Lower lobe of right lung (tissue), 2 donors: ENCODE data around the gene NEK1. TPM values are rescaled to one million over a fixed set of nuclear protein-coding genes. Genes with fewer than 3 reads are reported as not detected.
"Not testable (repeated sequence)": the region's sequence is repeated elsewhere in the genome, so short reads cannot be mapped to it uniquely, and the experiment has no call there.

Source experiments
- ATAC-seq, 2 donors: fragments of 200-7000 bp; cut with Tn5 transposase; one replicate each; pipeline ENCODE4 v1.9.1; 2020 to 2022; ENCODE audit warnings: mild to moderate bottlenecking in 2 of 2, moderate library complexity in 2 of 2
- DNase-seq: peaks from one replicate; pipeline ENCODE4 v3.0.0-alpha.2; 2020
- H3K27ac ChIP-seq: fragments of 200-600 bp; one replicate; pipeline ENCODE4 v1.8.0; 2022
- H3K27me3 ChIP-seq: fragments of 200-600 bp; one replicate; pipeline ENCODE4 v1.8.0; 2022; ENCODE audit warnings: low read depth
- H3K36me3 ChIP-seq: fragments of 200-600 bp; one replicate; pipeline ENCODE4 v1.8.0; 2022; ENCODE audit warnings: mild to moderate bottlenecking
- H3K4me1 ChIP-seq: fragments of 200-600 bp; one replicate; pipeline ENCODE4 v1.8.0; 2022
- H3K4me3 ChIP-seq: fragments of 200-600 bp; one replicate; pipeline ENCODE4 v1.8.0; 2022; ENCODE audit warnings: mild to moderate bottlenecking
- H3K9me3 ChIP-seq: fragments of 200-600 bp; one replicate; pipeline ENCODE4 v1.8.0; 2022
- CTCF ChIP-seq: fragments of 200-600 bp; IDR thresholded peaks from one replicate; pipeline ENCODE4 v1.8.0; 2022; ENCODE audit warnings: antibody characterized with exemption, mild to moderate bottlenecking
- intact Hi-C: fragments of 100-400 bp; cut with DNase I; formaldehyde crosslinking; loops from one replicate; pipeline ENCODE4 v1.11.0; 2022
- total RNA-seq: library from RNA; stranded (reverse); fragmentation: NEBNext Ultra II Directional; extraction: Animal tissue kit (Norgen Biotek cat#: 25700); gene quantifications from one replicate; pipeline ENCODE4 v1.2.1, GENCODE V29; 2021
- donor health status: DM: no; HTN: yes; CAD: no; lungs with severe emphysema.

The NEK1 gene
- total RNA-seq, 1 donor from 2014 or later = 12.1 TPM

GRCh38 chr4:169567916-169568315 is 44.5 kb downstream of the NEK1 start:
- Histone ChIP-seq H3K36me3 (no peaks in the 10 kb centered on the region), H3K27me3 (no peaks in the 10 kb centered on the region), H3K9me3 (no peaks in the 10 kb centered on the region), H3K4me3 (no peak overlapping the region), H3K27ac (no peak overlapping the region), H3K4me1 (no peaks in the 10 kb centered on the region)
- ATAC-seq (no peak), DNase-seq (no peak)
- TF ChIP-seq CTCF = no peak
- intact Hi-C loops = no loop called here

DNA sequence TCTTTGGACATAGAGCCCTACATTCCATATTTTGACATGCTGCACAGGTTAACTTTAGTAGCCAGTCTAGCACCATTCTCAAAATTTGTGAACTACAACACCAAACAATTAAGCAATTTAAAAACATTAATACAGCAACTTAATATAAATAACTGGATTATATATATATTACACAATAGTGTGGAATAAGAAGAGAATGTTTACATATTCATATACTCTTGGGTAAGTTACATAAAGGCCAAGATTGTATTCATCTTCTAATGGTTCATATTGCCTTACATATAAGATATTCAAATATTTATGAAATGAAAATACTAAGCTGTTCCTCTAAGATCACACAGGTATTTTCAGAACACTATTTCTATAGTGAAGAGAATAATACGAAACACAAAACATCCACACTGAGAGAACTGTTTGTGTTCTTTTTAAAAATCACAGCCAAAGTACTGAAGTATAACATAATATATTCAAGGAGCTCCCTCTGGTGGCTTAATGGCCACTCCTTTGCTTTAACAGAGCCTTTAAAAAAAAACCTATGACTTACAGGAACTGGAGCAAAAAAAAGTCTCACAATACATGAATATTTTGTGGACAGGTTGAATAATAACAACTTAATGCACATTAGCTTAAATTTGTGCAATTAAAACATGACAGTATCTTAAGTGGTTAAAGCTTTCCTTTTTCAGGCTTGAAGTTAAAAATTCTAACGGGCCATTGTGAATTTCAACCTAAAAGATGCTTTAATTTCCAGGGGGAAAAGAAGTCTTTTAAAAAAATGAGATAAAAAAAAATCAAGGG is 46.2 kb downstream of the NEK1 start:
- no peaks in the 10 kb centered on the region for H3K27me3 ChIP-seq
- H3K27ac ChIP-seq = no peak overlapping the region
- H3K36me3 ChIP-seq = no peaks in the 10 kb centered on the region
- no peak overlapping the region for H3K4me3 ChIP-seq
- no peaks in the 10 kb centered on the region for H3K4me1 ChIP-seq
- ATAC-seq (peak in 1 of 2 donors; percentile 59), DNase-seq (no peak)
- TF ChIP-seq CTCF = peak; percentile 72
- intact Hi-C loops = no loop called here
- no peaks in the 10 kb centered on the region for H3K9me3 ChIP-seq

- intact Hi-C loops = no loop called here
- TF ChIP-seq CTCF = no peak
- no peaks in the 10 kb centered on the region for H3K27me3 ChIP-seq
- no peaks in the 10 kb centered on the region for H3K9me3 ChIP-seq
- no peak for DNase-seq
- ATAC-seq = no peak
- no peaks in the 10 kb centered on the region for H3K36me3 ChIP-seq
- H3K27ac ChIP-seq = peak overlapping the region; percentile 7
- H3K4me3 ChIP-seq = no peak overlapping the region
- no peaks in the 10 kb centered on the region for H3K4me1 ChIP-seq
Measured at GRCh38 chr4:169565606-169566005, 46.8 kb downstream of the NEK1 start.

DNA sequence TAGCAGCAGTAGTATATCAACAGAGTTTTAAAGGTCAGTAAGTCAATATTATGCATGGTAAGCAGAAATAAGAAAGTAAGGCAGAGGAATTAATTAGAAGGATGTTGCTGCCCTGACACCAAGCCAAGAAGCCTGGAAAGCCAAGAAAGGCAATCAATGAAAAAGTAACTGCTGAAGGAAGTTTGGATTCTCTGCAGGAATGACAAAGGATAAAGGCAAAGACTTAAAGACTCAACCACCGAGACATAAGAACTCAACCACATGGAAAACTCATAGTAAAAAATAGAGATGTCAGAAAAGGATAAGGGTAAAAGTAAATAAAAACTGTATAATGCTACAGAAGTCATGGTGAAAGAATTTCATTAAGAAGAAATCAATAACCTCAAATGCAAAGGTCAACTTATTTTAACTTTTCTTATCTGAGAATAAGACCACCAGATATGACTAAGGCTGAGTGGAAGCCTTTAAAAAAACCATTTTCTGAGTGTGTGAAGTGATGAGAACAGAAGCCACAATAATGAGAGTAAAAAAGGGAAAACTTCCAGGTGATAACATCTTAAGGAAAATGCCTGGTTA is 55.2 kb downstream of the NEK1 start:
- Histone ChIP-seq H3K27me3 (no peaks in the 10 kb centered on the region), H3K27ac (no peak overlapping the region), H3K4me1 (no peaks in the 10 kb centered on the region), H3K36me3 (peaks cover 15% of the 10 kb centered on the region), H3K4me3 (no peak overlapping the region), H3K9me3 (no peaks in the 10 kb centered on the region)
- intact Hi-C loops = no loop called here
- ATAC-seq (no peak), DNase-seq (no peak)
- TF ChIP-seq CTCF = no peak

GRCh38 chr4:169546548-169546947 is 65.8 kb downstream of the NEK1 start:
- H3K36me3 ChIP-seq, H3K4me3 ChIP-seq, H3K27me3 ChIP-seq, H3K4me1 ChIP-seq, intact Hi-C loops, DNase-seq, H3K27ac ChIP-seq, ATAC-seq: not testable (repeated sequence)
- peaks cover 23% of the 10 kb centered on the region for H3K9me3 ChIP-seq

DNA sequence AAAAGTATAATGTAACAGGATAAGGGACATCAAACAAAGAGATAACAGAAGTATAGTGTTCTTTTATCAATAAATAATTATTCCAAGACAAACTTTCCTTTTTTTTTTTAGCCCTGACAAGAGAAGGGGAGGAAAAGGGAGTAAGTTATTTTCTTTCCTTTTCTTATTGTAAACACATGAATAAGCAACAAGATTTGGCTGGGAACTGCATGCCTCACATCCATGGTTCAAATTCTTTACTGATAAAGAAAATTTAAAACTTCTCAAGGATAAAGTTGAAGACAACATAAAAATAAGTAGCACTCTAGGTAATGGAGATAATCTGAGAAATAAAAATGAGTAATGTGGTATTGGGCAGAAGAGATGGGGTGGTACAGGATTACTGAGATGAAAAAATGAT is 71.6 kb downstream of the NEK1 start:
- intact Hi-C loops = no loop called here
- Histone ChIP-seq H3K4me3 (no peak overlapping the region), H3K27me3 (no peaks in the 10 kb centered on the region), H3K4me1 (no peaks in the 10 kb centered on the region), H3K9me3 (peaks cover 23% of the 10 kb centered on the region), H3K27ac (no peak overlapping the region), H3K36me3 (peaks cover 7% of the 10 kb centered on the region)
- ATAC-seq (no peak), DNase-seq (no peak)
- no peak for TF ChIP-seq CTCF
